Osteoblast (primary cell): ENCODE results near the gene SUDS3. TPM values are rescaled to one million over a fixed set of nuclear protein-coding genes. Genes with fewer than 3 reads are reported as not detected.
A peak's percentile ranks its signal among the peaks of the same experiment; 100 is the strongest.

Experiments
- DNase-seq: peaks from one replicate; pipeline ENCODE4 v3.0.0; 2011; ENCODE audit warnings: low spot score, mixed read lengths; ENCODE audit not compliant: insufficient read length; ENCODE audit errors: missing footprints
- H2AFZ ChIP-seq: 2 replicates; pipeline ENCODE4 v1.6.0; 2011; ENCODE audit warnings: mild to moderate bottlenecking, low read length
- H3K27ac ChIP-seq: 2 replicates; pipeline ENCODE4 v1.5.1; 2011; ENCODE audit warnings: mild to moderate bottlenecking, low read depth, low read length, moderate library complexity
- H3K27me3 ChIP-seq: 2 replicates; pipeline ENCODE4 v1.6.0; 2012; ENCODE audit warnings: mild to moderate bottlenecking, control low read depth, inconsistent platforms, low read length, moderate library complexity; ENCODE audit not compliant: insufficient read depth
- H3K36me3 ChIP-seq: 2 replicates; pipeline ENCODE4 v1.5.1; 2011; ENCODE audit warnings: mild to moderate bottlenecking, low read length, control low read depth, moderate library complexity; ENCODE audit not compliant: insufficient read depth
- H3K4me1 ChIP-seq: 2 replicates; pipeline ENCODE4 v1.5.1; 2011; ENCODE audit warnings: mild to moderate bottlenecking, low read length, control low read depth, moderate library complexity; ENCODE audit not compliant: insufficient read depth
- H3K4me2 ChIP-seq: 2 replicates; pipeline ENCODE4 v1.6.0; 2011; ENCODE audit warnings: mild to moderate bottlenecking, low read length; ENCODE audit not compliant: insufficient read depth
- H3K4me3 ChIP-seq: fragments of 200-600 bp; sonication (generic); 3 replicates; pipeline ENCODE4 v1.5.1; 2012; ENCODE audit warnings: mild to moderate bottlenecking, low read length, inconsistent platforms; ENCODE audit not compliant: insufficient read depth
- H3K79me2 ChIP-seq: 2 replicates; pipeline ENCODE4 v1.6.0; 2012; ENCODE audit warnings: mild to moderate bottlenecking, low read length, control low read depth, inconsistent platforms; ENCODE audit not compliant: insufficient read depth
- H3K9me3 ChIP-seq: 2 replicates; pipeline ENCODE4 v1.5.1; 2011; ENCODE audit warnings: low read depth, low read length, control low read depth
- H4K20me1 ChIP-seq: 2 replicates; pipeline ENCODE4 v1.6.0; 2012; ENCODE audit warnings: mild to moderate bottlenecking, low read length, control low read depth; ENCODE audit not compliant: insufficient read depth
- CTCF ChIP-seq: IDR thresholded peaks from 2 replicates; pipeline ENCODE4 v1.5.1; 2011; ENCODE audit warnings: mild to moderate bottlenecking, low read depth, low read length, moderate library complexity; ENCODE audit errors: extremely low read depth
- total RNA-seq: library from RNA; depleted of rRNA; stranded (reverse); fragments of >200 nt; gene quantifications from 2 replicates; pipeline ENCODE4 v1.2.3, GENCODE V29; 2012

SUDS3 gene
- total RNA-seq, 1 donor, result 29.7 TPM

- no peak for DNase-seq
- TF ChIP-seq CTCF, result no peak
- H3K4me1 ChIP-seq, result peaks cover 26% of the 10 kb centered on the region
- H3K27ac ChIP-seq, result no peak overlapping the region
- H3K27me3 ChIP-seq, result no peaks in the 10 kb centered on the region
- H4K20me1 ChIP-seq, result no peaks in the 10 kb centered on the region
- no peaks in the 10 kb centered on the region for H3K9me3 ChIP-seq
- no peaks in the 10 kb centered on the region for H3K36me3 ChIP-seq
- H2AFZ ChIP-seq, result no peak overlapping the region
- H3K4me2 ChIP-seq, result no peak overlapping the region
- no peak overlapping the region for H3K4me3 ChIP-seq
- H3K79me2 ChIP-seq, result peaks cover 43% of the 10 kb centered on the region
Observed at GRCh38 chr12:118328486-118329330, 47.6 kb upstream of the SUDS3 start.

DNA sequence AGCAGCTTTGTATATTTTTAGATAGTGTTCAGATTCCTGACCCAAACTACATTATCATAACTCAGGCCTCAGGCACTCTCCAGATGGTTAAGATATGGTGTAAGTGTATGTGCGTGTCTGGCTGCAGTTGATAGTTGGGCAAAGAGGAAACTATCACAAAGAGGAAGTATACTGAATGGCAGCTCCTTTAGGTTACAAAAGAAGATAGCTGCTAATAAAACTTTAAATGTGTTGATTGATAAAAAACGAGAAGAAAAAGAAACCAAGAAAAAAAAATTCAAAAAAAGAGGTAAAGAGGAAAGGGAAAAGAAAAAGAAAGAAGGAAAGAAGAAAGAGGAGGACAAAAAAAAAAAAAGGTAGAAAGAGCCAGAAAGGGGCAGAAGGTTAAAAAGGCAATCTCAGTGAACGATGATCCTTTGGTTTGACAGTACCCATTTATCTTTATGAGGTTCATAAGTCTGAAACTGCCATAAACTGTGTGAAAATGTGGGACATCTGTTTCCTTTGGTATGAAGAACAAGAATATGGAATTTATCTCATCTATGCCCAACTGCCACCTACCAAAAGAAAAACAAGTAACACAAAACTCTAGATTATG, 45.8 kb upstream of the SUDS3 start:
- no peaks in the 10 kb centered on the region for H4K20me1 ChIP-seq
- H3K4me2 ChIP-seq, result no peak overlapping the region
- H3K4me1 ChIP-seq, result peaks cover 26% of the 10 kb centered on the region
- H3K79me2 ChIP-seq, result peaks cover 43% of the 10 kb centered on the region
- TF ChIP-seq CTCF, result no peak
- H2AFZ ChIP-seq, result no peak overlapping the region
- no peaks in the 10 kb centered on the region for H3K36me3 ChIP-seq
- peak; percentile 39 for DNase-seq
- H3K4me3 ChIP-seq, result no peak overlapping the region
- H3K27me3 ChIP-seq, result no peaks in the 10 kb centered on the region
- no peaks in the 10 kb centered on the region for H3K9me3 ChIP-seq
- peak overlapping the region; percentile 37 for H3K27ac ChIP-seq

DNA sequence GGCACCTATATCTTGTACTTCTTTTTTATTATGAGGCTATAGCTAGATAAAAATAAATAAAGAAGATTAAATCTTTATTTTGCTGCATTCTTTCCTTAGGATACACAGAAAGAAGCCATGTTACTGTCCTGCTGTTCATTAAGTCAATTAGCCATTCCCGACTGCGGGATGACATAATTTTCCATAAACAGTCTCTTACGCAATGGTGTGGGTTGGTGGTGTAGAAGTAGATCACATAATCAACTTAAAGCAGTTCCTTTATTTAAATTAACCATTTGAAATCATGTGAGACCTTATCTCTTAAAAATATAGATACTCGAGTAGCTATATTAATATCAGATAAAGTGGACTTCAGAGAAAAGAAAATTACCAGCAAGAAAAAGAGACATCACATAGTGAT, 43.8 kb upstream of the SUDS3 start:
- H2AFZ ChIP-seq, result no peak overlapping the region
- no peak for TF ChIP-seq CTCF
- no peaks in the 10 kb centered on the region for H3K36me3 ChIP-seq
- H3K27me3 ChIP-seq, result no peaks in the 10 kb centered on the region
- no peak overlapping the region for H3K4me2 ChIP-seq
- H3K4me3 ChIP-seq, result no peak overlapping the region
- H3K27ac ChIP-seq, result no peak overlapping the region
- no peak for DNase-seq
- H4K20me1 ChIP-seq, result no peaks in the 10 kb centered on the region
- H3K9me3 ChIP-seq, result no peaks in the 10 kb centered on the region
- peaks cover 27% of the 10 kb centered on the region for H3K4me1 ChIP-seq
- H3K79me2 ChIP-seq, result peaks cover 49% of the 10 kb centered on the region

DNA sequence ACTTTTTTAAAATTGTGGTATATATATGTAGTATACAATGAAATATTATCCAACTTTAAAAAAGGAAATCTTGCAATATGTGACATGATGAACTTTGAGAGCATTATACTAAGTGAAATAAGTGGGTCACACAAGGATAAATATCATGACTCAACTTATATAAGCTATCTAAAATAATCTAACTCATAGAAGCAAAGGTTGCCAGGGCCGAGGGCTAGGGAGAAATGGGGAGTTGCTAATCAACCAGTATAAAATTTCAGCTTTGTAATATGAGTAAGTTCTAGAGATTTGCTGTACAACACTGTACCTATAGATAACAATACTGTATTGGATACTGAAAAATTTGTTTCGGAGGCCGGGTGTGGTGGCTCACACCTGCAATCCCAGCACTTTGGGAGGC, 42.1 kb upstream of the SUDS3 start:
- no peak overlapping the region for H2AFZ ChIP-seq
- no peaks in the 10 kb centered on the region for H3K9me3 ChIP-seq
- H3K4me2 ChIP-seq, result no peak overlapping the region
- no peak for DNase-seq
- peaks cover 44% of the 10 kb centered on the region for H3K79me2 ChIP-seq
- no peaks in the 10 kb centered on the region for H4K20me1 ChIP-seq
- H3K27ac ChIP-seq, result no peak overlapping the region
- H3K27me3 ChIP-seq, result no peaks in the 10 kb centered on the region
- H3K4me1 ChIP-seq, result peaks cover 22% of the 10 kb centered on the region
- H3K36me3 ChIP-seq, result no peaks in the 10 kb centered on the region
- H3K4me3 ChIP-seq, result no peak overlapping the region
- no peak for TF ChIP-seq CTCF
